Glutamatergic neuron (in vitro differentiated cells): ENCODE data around the gene FNIP1. TPM values are rescaled to one million over a fixed set of nuclear protein-coding genes. Genes with fewer than 3 reads are reported as not detected.

Source experiments
- DNase-seq: peaks from one replicate; pipeline ENCODE4 v3.0.0; 2022
- H3K27ac Mint-ChIP-seq: one replicate; pipeline ENCODE4 v1.8.0; 2020; ENCODE audit warnings: mild to moderate bottlenecking, mixed read lengths, inconsistent platforms; ENCODE audit not compliant: unreplicated experiment
- H3K27me3 Mint-ChIP-seq: one replicate; pipeline ENCODE4 v1.8.0; 2020; ENCODE audit warnings: mild to moderate bottlenecking, moderate library complexity, mixed read lengths, inconsistent platforms; ENCODE audit not compliant: unreplicated experiment
- H3K36me3 Mint-ChIP-seq: one replicate; pipeline ENCODE4 v1.8.0; 2020; ENCODE audit warnings: mild to moderate bottlenecking, mixed read lengths, inconsistent platforms; ENCODE audit not compliant: unreplicated experiment
- H3K4me1 Mint-ChIP-seq: one replicate; pipeline ENCODE4 v1.8.0; 2020; ENCODE audit warnings: mild to moderate bottlenecking, low read depth, mixed read lengths, inconsistent platforms; ENCODE audit not compliant: unreplicated experiment
- H3K4me3 Mint-ChIP-seq: one replicate; pipeline ENCODE4 v1.8.0; 2020; ENCODE audit warnings: mild to moderate bottlenecking, mixed read lengths, inconsistent platforms; ENCODE audit not compliant: unreplicated experiment
- H3K9me3 Mint-ChIP-seq: one replicate; pipeline ENCODE4 v1.8.0; 2020; ENCODE audit warnings: mild to moderate bottlenecking, moderate library complexity, mixed read lengths, inconsistent platforms; ENCODE audit not compliant: unreplicated experiment
- CTCF ChIP-seq: fragments of 200-600 bp; sonication (generic); IDR thresholded peaks from one replicate; pipeline ENCODE4 v1.5.0; 2021; ENCODE audit not compliant: partially characterized antibody, unreplicated experiment
- total RNA-seq: library from RNA; stranded (reverse); fragmentation: NEBNext Ultra II Directional; extraction: Animal tissue kit (Norgen Biotek cat#: 25700); gene quantifications from one replicate; pipeline ENCODE4 v1.2.1, GENCODE V29; 2021; ENCODE audit not compliant: unreplicated experiment

FNIP1 gene
- total RNA-seq, 1 donor from 2014 or later, result 23.2 TPM

GRCh38 chr5:131771692-131772091 lies 25.1 kb downstream of the FNIP1 start:
- Mint-ChIP-seq H3K4me3 (no peak overlapping the region), H3K27ac (no peak overlapping the region), H3K36me3 (no peaks in the 10 kb centered on the region), H3K9me3 (no peaks in the 10 kb centered on the region), H3K4me1 (no peaks in the 10 kb centered on the region), H3K27me3 (no peaks in the 10 kb centered on the region)
- no peak for DNase-seq
- no peak for TF ChIP-seq CTCF

GRCh38 chr5:131769961-131770360 lies 26.9 kb downstream of the FNIP1 start:
- Mint-ChIP-seq H3K27me3 (peaks cover 2% of the 10 kb centered on the region), H3K36me3 (no peaks in the 10 kb centered on the region), H3K9me3 (no peaks in the 10 kb centered on the region), H3K27ac (no peak overlapping the region), H3K4me1 (no peaks in the 10 kb centered on the region), H3K4me3 (no peak overlapping the region)
- DNase-seq, result no peak
- no peak for TF ChIP-seq CTCF

GRCh38 chr5:131769336-131769735 lies 27.5 kb downstream of the FNIP1 start:
- Mint-ChIP-seq H3K4me1 (no peaks in the 10 kb centered on the region), H3K4me3 (no peak overlapping the region)
- TF ChIP-seq CTCF, result no peak

GRCh38 chr5:131767891-131768290 lies 28.9 kb downstream of the FNIP1 start:
- Mint-ChIP-seq H3K4me3 (no peak overlapping the region), H3K9me3 (no peaks in the 10 kb centered on the region), H3K27ac (no peak overlapping the region), H3K36me3 (peaks cover 5% of the 10 kb centered on the region), H3K4me1 (no peaks in the 10 kb centered on the region), H3K27me3 (peaks cover 2% of the 10 kb centered on the region)
- TF ChIP-seq CTCF, result no peak
- no peak for DNase-seq

More at GRCh38 chr5:131769336-131769735, 27.5 kb downstream of the FNIP1 start:
- no peaks in the 10 kb centered on the region for H3K36me3 Mint-ChIP-seq
- DNase-seq, result no peak
- H3K27ac Mint-ChIP-seq, result no peak overlapping the region
- peaks cover 2% of the 10 kb centered on the region for H3K27me3 Mint-ChIP-seq
- no peaks in the 10 kb centered on the region for H3K9me3 Mint-ChIP-seq

- Mint-ChIP-seq H3K4me3 (no peak overlapping the region), H3K4me1 (no peaks in the 10 kb centered on the region), H3K27ac (no peak overlapping the region), H3K27me3 (peaks cover 2% of the 10 kb centered on the region), H3K36me3 (peaks cover 8% of the 10 kb centered on the region), H3K9me3 (peaks cover 2% of the 10 kb centered on the region)
- no peak for DNase-seq
- no peak for TF ChIP-seq CTCF
Observed at GRCh38 chr5:131766689-131767088, 30.1 kb downstream of the FNIP1 start.
